Measurements from ENCODE around the gene CELF2.

The CELF2 gene

DNA sequence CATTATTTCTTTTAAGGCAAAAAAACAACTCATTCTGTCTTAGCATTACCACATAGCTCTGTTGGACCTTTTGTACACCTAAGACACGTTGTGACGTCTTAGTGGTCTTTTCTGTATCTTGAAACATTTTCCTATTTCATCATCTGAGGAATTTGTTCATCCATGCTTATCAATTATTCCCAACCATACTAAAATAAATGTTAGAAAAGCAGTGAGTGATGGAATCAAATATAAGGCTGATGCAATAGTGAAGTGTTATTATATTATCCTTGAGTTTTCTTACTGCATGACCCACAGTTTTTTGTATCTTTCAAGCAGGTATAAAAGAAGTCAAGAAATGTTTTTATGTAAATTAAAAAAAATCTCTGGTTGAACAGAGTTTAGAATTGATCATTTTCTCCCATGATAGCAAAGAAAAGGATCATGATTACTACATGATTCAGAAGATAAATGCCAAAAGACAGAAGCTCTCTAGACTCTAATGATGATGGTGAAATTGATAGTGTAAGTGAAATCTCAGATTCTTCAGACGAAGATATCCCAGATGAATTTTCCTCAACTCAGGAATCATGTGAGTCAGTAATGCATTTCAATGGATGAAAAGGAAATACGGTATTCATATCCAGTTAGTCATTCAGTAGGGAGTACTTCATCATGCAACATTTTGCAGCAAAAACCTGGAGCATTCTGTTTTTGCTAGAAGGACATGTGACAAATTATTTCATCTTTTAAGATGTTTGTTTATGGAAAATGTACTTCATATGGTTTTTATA lies 51.4 kb downstream of the CELF2 start:
- Mint-ChIP-seq H3K27ac (no peak overlapping the region), H3K36me3 (ENCODE audit: low read depth) (no peaks in the 10 kb centered on the region), H3K4me1 (no peaks in the 10 kb centered on the region), H3K9me3 (no peaks in the 10 kb centered on the region), H3K27me3 (ENCODE audit: low read depth, poor library complexity) (no peaks in the 10 kb centered on the region), H3K4me3 (no peak overlapping the region)
- DNase-seq = no peak
- TF ChIP-seq, protein P1, sequence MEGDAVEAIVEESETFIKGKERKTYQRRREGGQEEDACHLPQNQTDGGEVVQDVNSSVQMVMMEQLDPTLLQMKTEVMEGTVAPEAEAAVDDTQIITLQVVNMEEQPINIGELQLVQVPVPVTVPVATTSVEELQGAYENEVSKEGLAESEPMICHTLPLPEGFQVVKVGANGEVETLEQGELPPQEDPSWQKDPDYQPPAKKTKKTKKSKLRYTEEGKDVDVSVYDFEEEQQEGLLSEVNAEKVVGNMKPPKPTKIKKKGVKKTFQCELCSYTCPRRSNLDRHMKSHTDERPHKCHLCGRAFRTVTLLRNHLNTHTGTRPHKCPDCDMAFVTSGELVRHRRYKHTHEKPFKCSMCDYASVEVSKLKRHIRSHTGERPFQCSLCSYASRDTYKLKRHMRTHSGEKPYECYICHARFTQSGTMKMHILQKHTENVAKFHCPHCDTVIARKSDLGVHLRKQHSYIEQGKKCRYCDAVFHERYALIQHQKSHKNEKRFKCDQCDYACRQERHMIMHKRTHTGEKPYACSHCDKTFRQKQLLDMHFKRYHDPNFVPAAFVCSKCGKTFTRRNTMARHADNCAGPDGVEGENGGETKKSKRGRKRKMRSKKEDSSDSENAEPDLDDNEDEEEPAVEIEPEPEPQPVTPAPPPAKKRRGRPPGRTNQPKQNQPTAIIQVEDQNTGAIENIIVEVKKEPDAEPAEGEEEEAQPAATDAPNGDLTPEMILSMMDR (IDR thresholded peaks at IDR 0.05) = no peak

DNA sequence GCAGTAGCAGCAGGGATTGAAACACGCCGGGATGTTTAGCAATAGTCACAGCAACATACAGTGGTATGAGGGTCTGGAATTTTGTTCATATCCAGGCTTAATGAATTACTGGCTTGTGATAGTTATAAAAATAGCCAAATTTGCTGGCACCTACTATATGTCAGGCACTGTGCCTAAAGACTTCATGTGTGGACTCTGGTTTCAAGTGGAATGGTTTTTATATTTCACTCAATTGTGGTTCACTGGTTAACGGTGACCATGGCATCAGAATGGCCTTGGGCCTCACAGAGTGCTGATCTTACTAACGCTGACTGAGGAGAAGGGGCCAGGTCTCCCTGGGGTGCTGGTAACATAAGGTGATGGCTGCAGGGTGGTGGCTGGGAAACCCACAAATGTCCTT lies 55.7 kb downstream of the CELF2 start:
- Mint-ChIP-seq H3K36me3 (ENCODE audit: low read depth) (no peaks in the 10 kb centered on the region), H3K9me3 (no peaks in the 10 kb centered on the region), H3K27me3 (ENCODE audit: low read depth, poor library complexity) (peaks cover 4% of the 10 kb centered on the region), H3K27ac (no peak overlapping the region), H3K4me3 (no peak overlapping the region), H3K4me1 (no peaks in the 10 kb centered on the region)
- no peak for DNase-seq
- TF ChIP-seq, protein P1 (IDR thresholded peaks at IDR 0.05) = no peak

DNA sequence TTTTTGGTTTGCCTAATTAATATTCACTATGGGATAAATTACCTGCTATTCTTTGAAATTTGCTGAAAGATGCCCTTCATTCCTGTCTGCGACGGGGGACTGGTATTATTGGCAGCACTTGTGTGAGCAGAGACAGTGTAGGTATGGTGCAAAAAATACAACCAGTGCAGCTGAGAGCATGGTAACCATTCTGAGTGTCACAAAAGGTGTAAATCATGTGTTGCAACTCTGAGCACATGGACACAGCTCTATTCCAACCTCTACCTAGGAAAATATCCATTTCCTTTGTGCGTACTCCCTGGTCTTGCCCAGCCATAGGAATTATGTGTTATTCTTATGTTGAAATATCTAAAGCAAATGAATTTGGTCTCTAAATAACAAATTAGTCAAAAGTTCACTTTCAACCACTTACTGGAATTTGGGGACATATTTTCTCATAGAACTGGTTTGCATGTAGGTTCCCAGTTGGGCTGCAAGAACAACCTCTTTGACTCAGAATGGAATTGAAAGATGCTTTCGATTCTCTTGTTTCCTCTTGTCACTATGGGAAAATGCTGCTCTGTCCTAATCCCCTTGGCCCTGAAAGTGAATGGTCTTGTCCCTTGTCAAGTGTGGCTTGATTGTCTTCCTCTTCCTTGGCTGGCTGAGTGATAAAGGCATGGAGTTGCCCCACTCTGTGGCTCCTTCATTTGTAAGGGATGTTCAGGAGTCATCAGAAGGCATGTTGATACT lies 57.0 kb downstream of the CELF2 start:
- Mint-ChIP-seq H3K27me3 (ENCODE audit: low read depth, poor library complexity) (peaks cover 4% of the 10 kb centered on the region), H3K36me3 (ENCODE audit: low read depth) (no peaks in the 10 kb centered on the region), H3K4me1 (no peaks in the 10 kb centered on the region), H3K27ac (no peak overlapping the region), H3K9me3 (no peaks in the 10 kb centered on the region), H3K4me3 (no peak overlapping the region)
- DNase-seq = no peak
- TF ChIP-seq, protein P1 (IDR thresholded peaks at IDR 0.05) = no peak

GRCh38 chr10:11076221-11076620 lies 58.5 kb downstream of the CELF2 start:
- TF ChIP-seq, protein P1 (IDR thresholded peaks at IDR 0.05) = no peak
- no peak overlapping the region for H3K4me3 Mint-ChIP-seq
- no peaks in the 10 kb centered on the region for H3K9me3 Mint-ChIP-seq
- H3K27ac Mint-ChIP-seq = no peak overlapping the region
- DNase-seq = no peak
- peaks cover 4% of the 10 kb centered on the region for H3K27me3 Mint-ChIP-seq (ENCODE audit: low read depth, poor library complexity)
- no peaks in the 10 kb centered on the region for H3K36me3 Mint-ChIP-seq (ENCODE audit: low read depth)
- H3K4me1 Mint-ChIP-seq = no peaks in the 10 kb centered on the region

DNA sequence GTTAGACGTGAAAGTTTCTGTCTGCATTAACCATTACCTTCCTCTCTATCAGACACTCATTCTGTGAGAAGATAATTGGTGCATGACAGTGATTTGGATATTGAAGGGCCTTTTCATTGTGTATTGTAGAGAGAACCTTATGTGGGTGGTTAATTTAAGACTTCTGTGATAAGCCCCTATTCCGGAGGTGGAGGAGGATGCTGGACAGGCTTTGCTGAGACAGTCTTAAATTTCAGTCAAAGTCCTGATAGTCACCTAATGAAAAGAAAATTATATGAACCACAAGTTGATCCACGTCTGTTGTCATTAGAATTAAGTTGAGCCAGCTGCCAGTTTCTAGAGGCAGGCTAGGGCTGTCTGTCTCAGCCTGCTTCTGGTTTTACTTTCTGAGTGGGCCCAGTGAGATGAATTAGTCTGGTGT lies 62.9 kb downstream of the CELF2 start:
- no peak overlapping the region for H3K4me3 Mint-ChIP-seq
- no peak overlapping the region for H3K27ac Mint-ChIP-seq
- peaks cover under 1% of the 10 kb centered on the region for H3K27me3 Mint-ChIP-seq (ENCODE audit: low read depth, poor library complexity)
- TF ChIP-seq, protein P1 (IDR thresholded peaks at IDR 0.05) = no peak
- DNase-seq = no peak
- H3K4me1 Mint-ChIP-seq = peaks cover 9% of the 10 kb centered on the region
- H3K36me3 Mint-ChIP-seq (ENCODE audit: low read depth) = no peaks in the 10 kb centered on the region
- no peaks in the 10 kb centered on the region for H3K9me3 Mint-ChIP-seq
